HepG2 (cell line): ENCODE measurements around the gene FBXO41. TPM values are rescaled to one million over a fixed set of nuclear protein-coding genes. Genes with fewer than 3 reads are reported as not detected.

Source experiments
- ESRRA ChIP-seq: sonication (generic); formaldehyde crosslinking; IDR thresholded peaks from 2 replicates; pipeline ENCODE4 v1.5.1; 2020; ENCODE audit warnings: mild to moderate bottlenecking, low read depth, missing genetic modification reagents
- KLF9 ChIP-seq: IDR thresholded peaks from 2 replicates; pipeline ENCODE4 v1.6.1; 2016; ENCODE audit warnings: low read depth
- MTA3 ChIP-seq: sonication (generic); formaldehyde crosslinking; IDR thresholded peaks from 2 replicates; pipeline ENCODE4 v1.4.0; 2020; ENCODE audit warnings: missing genetic modification reagents
- NR2F1 ChIP-seq, 2 experiments: fragments of 450-650 bp in 1 of 2; formaldehyde crosslinking in 1 of 2; IDR thresholded peaks; 2 replicates each; pipeline versions ENCODE4 v1.5.0 to v1.6.1; 2016 to 2020; ENCODE audit warnings: mild to moderate bottlenecking in 1 of 2, missing compliant biosample characterization in 1 of 2, missing genetic modification reagents in 1 of 2, moderate library complexity in 1 of 2
- POLR2AphosphoS5 ChIP-seq: IDR thresholded peaks from 2 replicates; pipeline ENCODE4 v1.6.1; 2012; ENCODE audit warnings: low read depth, low read length
- PPARG ChIP-seq: conservative IDR thresholded peaks from 2 replicates; pipeline ENCODE4 v1.6.1; 2016; ENCODE audit warnings: missing biosample characterization, missing genetic modification reagents
- SOX5 ChIP-seq: IDR thresholded peaks from 2 replicates; pipeline ENCODE4 v1.6.1; 2016; ENCODE audit warnings: borderline replicate concordance
- TRIM24 ChIP-seq: sonication (generic); formaldehyde crosslinking; IDR thresholded peaks from 2 replicates; pipeline ENCODE4 v1.8.0; 2022; ENCODE audit warnings: mild to moderate bottlenecking, missing genetic modification reagents
- TSC22D2 ChIP-seq: sonication (generic); formaldehyde crosslinking; IDR thresholded peaks from 2 replicates; pipeline ENCODE4 v1.5.1; 2020; ENCODE audit warnings: missing genetic modification reagents, mild to moderate bottlenecking, borderline replicate concordance
- XBP1 ChIP-seq: sonication (generic); formaldehyde crosslinking; IDR thresholded peaks from 2 replicates; pipeline ENCODE4 v1.5.0; 2020; ENCODE audit warnings: missing genetic modification reagents
- ZFP82 ChIP-seq: sonication (generic); formaldehyde crosslinking; IDR thresholded peaks from 2 replicates; pipeline ENCODE4 v1.5.1; 2020; ENCODE audit warnings: mild to moderate bottlenecking, missing genetic modification reagents, borderline replicate concordance
- ZKSCAN5 ChIP-seq: sonication (generic); formaldehyde crosslinking; IDR thresholded peaks from 2 replicates; pipeline ENCODE4 v1.5.1; 2020; ENCODE audit warnings: mild to moderate bottlenecking, missing genetic modification reagents
- ZNF501 ChIP-seq: sonication (generic); formaldehyde crosslinking; IDR thresholded peaks from 2 replicates; pipeline ENCODE4 v1.5.1; 2020; ENCODE audit warnings: mild to moderate bottlenecking, moderate library complexity, missing genetic modification reagents
- ZNF543 ChIP-seq: sonication (generic); formaldehyde crosslinking; IDR thresholded peaks from 2 replicates; pipeline ENCODE4 v1.4.0; 2020; ENCODE audit warnings: mild to moderate bottlenecking, missing genetic modification reagents
- ZNF546 ChIP-seq: sonication (generic); formaldehyde crosslinking; conservative IDR thresholded peaks from 2 replicates; pipeline ENCODE4 v1.8.1; 2023; ENCODE audit warnings: mild to moderate bottlenecking, missing genetic modification reagents
- ZNF768 ChIP-seq: sonication (generic); formaldehyde crosslinking; IDR thresholded peaks from 2 replicates; pipeline ENCODE4 v1.4.0; 2020; ENCODE audit warnings: missing genetic modification reagents
- polyA plus RNA-seq, 8 experiments: library from polyadenylated mRNA; depleted of rRNA in 3 of 8; stranded (reverse) in 7 of 8; unstranded in 1 of 8; fragments of >200 nt; fragmentation: Illumina TruSeq in 4 of 8; extraction: Trizol in 4 of 8; gene quantifications; 2 replicates each; pipeline versions ENCODE4 v1.2.1 to v1.2.3, GENCODE V29; 2011 to 2016; ENCODE audit warnings: low read depth in 4 of 8, missing spikeins in 1 of 8, mixed read lengths in 1 of 8; ENCODE audit not compliant: insufficient read depth in 1 of 8
- total RNA-seq, 5 experiments: library from RNA; depleted of rRNA; stranded (reverse); fragments of >200 nt; fragmentation: Illumina TruSeq; extraction: Trizol; gene quantifications; 2 replicates each; pipeline ENCODE4 v1.2.3, GENCODE V29; 2016; ENCODE audit warnings: low read depth in 1 of 5
- TF ChIP-seq, protein P1 (sequence below): sonication (generic); formaldehyde crosslinking; IDR thresholded peaks from 2 replicates; pipeline ENCODE4 v1.4.0; 2020; ENCODE audit warnings: missing genetic modification reagents, borderline replicate concordance
- TF ChIP-seq, protein P2 (sequence below), 2 experiments: sonication (generic) in 1 of 2; formaldehyde crosslinking in 1 of 2; IDR thresholded peaks; 2 replicates each; pipeline versions ENCODE4 v1.4.0 to v1.6.1; 2018 to 2020; ENCODE audit warnings: missing genetic modification reagents in 2 of 2, borderline replicate concordance in 1 of 2, low read depth in 1 of 2, mild to moderate bottlenecking in 1 of 2, missing biosample characterization in 1 of 2
- TF ChIP-seq, protein P3 (sequence below): sonication (generic); formaldehyde crosslinking; IDR thresholded peaks from 2 replicates; pipeline ENCODE4 v1.4.0; 2020; ENCODE audit warnings: low read depth, mild to moderate bottlenecking, missing genetic modification reagents
- TF ChIP-seq, protein P4 (sequence below): sonication (generic); formaldehyde crosslinking; IDR thresholded peaks from 2 replicates; pipeline ENCODE4 v1.4.0; 2020; ENCODE audit warnings: mild to moderate bottlenecking, missing genetic modification reagents

FBXO41 gene
- total and polyA plus RNA-seq, 2 of the 13 experiments (the other 11 are each of a cell fraction or from before 2014, with no cell fraction given): 4.2 to 10.3 TPM

DNA sequence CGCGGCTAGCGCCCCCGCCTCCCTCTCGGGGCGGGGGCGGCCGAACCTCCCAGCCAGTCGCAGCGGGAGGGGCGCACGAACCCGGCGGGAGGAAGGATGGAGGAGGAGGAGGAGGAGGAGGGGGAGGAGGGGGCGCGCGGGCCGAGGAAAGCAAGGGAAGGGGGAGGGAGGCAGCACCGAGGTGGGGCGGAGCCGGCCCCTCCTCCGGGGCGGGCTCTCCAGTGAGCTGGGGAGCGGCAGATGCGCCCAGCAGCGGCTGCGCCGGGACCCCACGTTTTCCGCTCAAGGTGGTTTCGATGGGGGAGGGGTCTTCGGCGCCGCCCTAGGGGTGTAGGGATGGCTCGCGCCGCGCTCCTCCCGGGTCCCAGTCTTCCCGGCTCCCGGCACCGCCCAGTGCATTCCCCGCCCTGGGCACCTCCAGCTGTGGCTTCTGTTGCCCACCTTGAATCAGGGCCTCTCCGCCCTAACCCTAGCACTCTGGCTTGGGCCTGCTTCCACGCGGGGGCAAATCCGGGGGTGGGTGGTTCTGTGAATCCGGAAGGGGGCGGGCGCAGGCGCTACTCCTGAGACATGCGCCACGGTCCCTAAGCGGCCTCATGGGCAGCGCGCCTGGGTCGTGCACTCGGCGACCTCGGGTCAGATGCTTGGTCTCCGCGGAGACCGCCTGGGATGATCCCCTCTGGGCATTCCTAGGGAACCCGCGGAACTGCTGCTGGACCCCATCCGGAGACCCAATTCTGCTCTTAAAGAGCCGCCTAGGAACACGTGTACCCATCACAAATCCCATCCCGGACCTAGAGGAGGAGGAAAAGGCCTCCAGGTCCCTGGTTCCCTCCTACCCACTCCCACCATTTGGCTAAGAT is at the start of gene FBXO41 (continued):
- TF ChIP-seq NR2F1 (CRISPR knock-in tag; IDR thresholded peaks at IDR 0.05): peak; percentile 43 to 71; a peak in 1 of 4 replicates
- peak; percentile 80; the same call in 1 of the 2 replicates for TF ChIP-seq ZNF543 (CRISPR knock-in tag)
- no peak; the same call in 1 of the 2 replicates for TF ChIP-seq ZNF768 (CRISPR knock-in tag)
- TF ChIP-seq TRIM24 (CRISPR knock-in tag): 0 out of 2 replicates have a peak, but pooled peaks have one; percentile 17
- TF ChIP-seq TSC22D2 (CRISPR knock-in tag): no peak
- no peak for TF ChIP-seq MTA3 (CRISPR knock-in tag)
- TF ChIP-seq, protein P1, sequence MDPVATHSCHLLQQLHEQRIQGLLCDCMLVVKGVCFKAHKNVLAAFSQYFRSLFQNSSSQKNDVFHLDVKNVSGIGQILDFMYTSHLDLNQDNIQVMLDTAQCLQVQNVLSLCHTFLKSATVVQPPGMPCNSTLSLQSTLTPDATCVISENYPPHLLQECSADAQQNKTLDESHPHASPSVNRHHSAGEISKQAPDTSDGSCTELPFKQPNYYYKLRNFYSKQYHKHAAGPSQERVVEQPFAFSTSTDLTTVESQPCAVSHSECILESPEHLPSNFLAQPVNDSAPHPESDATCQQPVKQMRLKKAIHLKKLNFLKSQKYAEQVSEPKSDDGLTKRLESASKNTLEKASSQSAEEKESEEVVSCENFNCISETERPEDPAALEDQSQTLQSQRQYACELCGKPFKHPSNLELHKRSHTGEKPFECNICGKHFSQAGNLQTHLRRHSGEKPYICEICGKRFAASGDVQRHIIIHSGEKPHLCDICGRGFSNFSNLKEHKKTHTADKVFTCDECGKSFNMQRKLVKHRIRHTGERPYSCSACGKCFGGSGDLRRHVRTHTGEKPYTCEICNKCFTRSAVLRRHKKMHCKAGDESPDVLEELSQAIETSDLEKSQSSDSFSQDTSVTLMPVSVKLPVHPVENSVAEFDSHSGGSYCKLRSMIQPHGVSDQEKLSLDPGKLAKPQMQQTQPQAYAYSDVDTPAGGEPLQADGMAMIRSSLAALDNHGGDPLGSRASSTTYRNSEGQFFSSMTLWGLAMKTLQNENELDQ (CRISPR knock-in tag): no peak
- TF ChIP-seq POLR2AphosphoS5: peak; percentile 74
- no peak for TF ChIP-seq KLF9
- TF ChIP-seq, protein P2, sequence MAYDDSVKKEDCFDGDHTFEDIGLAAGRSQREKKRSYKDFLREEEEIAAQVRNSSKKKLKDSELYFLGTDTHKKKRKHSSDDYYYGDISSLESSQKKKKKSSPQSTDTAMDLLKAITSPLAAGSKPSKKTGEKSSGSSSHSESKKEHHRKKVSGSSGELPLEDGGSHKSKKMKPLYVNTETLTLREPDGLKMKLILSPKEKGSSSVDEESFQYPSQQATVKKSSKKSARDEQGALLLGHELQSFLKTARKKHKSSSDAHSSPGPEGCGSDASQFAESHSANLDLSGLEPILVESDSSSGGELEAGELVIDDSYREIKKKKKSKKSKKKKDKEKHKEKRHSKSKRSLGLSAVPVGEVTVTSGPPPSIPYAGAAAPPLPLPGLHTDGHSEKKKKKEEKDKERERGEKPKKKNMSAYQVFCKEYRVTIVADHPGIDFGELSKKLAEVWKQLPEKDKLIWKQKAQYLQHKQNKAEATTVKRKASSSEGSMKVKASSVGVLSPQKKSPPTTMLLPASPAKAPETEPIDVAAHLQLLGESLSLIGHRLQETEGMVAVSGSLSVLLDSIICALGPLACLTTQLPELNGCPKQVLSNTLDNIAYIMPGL (CRISPR knock-in tag; IDR thresholded peaks at IDR 0.05; ENCODE audit: borderline replicate concordance in 1 of 2, low read depth in 1 of 2): peak; percentile 16 to 23; a peak in 2 of 4 replicates
- no peak for TF ChIP-seq PPARG (CRISPR knock-in tag)
- TF ChIP-seq SOX5 (CRISPR knock-in tag): peak; percentile 14; the same call in 1 of the 2 replicates
- no peak for TF ChIP-seq ZKSCAN5
- TF ChIP-seq ZNF546 (CRISPR knock-in tag): 0 out of 2 replicates have a peak, but pooled peaks have one; percentile 33
- TF ChIP-seq ZNF501: peak; percentile 44
- TF ChIP-seq, protein P3, sequence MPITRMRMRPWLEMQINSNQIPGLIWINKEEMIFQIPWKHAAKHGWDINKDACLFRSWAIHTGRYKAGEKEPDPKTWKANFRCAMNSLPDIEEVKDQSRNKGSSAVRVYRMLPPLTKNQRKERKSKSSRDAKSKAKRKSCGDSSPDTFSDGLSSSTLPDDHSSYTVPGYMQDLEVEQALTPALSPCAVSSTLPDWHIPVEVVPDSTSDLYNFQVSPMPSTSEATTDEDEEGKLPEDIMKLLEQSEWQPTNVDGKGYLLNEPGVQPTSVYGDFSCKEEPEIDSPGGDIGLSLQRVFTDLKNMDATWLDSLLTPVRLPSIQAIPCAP (CRISPR knock-in tag): no peak
- TF ChIP-seq, protein P4, sequence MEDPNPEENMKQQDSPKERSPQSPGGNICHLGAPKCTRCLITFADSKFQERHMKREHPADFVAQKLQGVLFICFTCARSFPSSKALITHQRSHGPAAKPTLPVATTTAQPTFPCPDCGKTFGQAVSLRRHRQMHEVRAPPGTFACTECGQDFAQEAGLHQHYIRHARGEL (CRISPR knock-in tag): peak; percentile 87
- no peak for TF ChIP-seq XBP1
- peak; percentile 73 for TF ChIP-seq ESRRA (CRISPR knock-in tag)
- peak; percentile 82; the same call in 1 of the 2 replicates for TF ChIP-seq ZFP82 (CRISPR knock-in tag)
